HG03439 (cell line): ENCODE data around the gene NTSR2.

Experiments
- ATAC-seq: cut with Tn5 transposase; IDR thresholded peaks from one replicate; pipeline ENCODE4 v1.9.1; 2021; ENCODE audit warnings: mild to moderate bottlenecking, moderate library complexity; ENCODE audit not compliant: unreplicated experiment

NTSR2 gene, protein sequence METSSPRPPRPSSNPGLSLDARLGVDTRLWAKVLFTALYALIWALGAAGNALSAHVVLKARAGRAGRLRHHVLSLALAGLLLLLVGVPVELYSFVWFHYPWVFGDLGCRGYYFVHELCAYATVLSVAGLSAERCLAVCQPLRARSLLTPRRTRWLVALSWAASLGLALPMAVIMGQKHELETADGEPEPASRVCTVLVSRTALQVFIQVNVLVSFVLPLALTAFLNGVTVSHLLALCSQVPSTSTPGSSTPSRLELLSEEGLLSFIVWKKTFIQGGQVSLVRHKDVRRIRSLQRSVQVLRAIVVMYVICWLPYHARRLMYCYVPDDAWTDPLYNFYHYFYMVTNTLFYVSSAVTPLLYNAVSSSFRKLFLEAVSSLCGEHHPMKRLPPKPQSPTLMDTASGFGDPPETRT

DNA sequence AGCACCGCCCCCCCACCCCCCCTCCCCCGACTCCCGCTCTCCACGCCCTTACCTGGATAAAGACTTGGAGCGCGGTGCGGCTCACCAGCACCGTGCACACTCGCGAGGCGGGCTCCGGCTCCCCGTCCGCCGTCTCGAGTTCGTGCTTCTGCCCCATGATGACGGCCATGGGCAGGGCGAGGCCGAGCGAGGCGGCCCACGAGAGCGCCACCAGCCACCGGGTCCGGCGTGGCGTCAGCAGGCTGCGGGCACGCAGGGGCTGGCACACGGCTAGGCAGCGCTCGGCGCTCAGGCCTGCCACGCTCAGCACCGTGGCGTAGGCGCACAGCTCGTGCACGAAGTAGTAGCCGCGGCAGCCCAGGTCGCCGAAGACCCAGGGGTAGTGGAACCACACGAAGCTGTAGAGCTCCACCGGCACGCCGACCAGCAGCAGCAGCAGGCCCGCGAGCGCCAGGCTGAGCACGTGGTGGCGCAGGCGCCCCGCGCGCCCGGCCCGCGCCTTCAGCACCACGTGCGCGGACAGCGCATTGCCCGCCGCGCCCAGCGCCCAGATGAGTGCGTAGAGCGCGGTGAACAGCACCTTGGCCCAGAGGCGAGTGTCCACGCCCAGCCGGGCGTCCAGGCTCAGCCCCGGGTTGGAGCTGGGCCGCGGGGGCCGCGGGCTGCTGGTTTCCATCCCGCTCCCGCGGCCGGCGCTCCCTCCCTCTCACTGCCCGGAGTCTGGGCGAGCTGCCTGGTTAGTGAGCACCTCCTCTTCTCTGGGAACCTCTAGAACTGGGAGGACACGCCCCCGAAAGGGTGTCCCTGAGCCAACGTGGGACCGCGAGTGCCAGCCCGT, at the start of gene NTSR2:
Gene NTSR2 (minus strand): TSS at position 742 of the 838 bp plus-strand sequence. CDS start 66 bp downstream, at position 676.
- ATAC-seq = no peak

DNA sequence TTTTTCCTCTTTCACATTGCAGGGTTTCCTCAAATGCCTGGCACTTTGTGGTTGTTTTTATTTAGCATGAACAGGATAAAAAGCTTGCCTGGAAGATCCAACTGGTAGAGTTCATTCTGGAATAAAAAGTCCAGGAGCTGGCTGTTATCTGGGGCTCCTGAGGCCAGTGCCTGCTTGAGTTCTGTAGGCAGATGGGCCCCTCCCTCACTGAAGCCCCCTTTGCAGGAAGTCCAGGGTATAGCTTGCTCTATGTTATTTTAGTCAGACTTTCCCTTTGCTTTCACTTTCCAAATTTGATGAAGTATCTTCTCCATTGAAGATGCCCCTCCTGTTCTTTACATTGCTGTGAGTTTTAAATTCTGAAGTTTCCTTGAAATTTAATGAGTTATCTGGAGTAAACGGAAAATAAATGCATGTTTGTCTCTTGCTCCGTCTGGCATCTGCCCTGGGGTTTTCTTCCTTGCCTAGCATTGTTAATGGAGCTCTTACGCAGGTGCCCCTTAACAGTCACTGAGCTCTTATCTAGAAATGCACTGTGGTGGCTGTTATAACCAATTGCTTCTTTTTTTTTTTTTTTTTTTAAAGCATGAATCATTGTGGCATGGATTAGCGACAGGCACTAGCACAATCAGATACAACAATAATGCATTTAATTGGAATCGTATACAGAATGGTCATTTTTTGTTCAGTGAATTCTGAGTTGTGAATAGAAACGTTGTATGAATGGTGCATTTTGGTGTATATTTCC, 49.4 kb upstream of the NTSR2 start:
- no peak for ATAC-seq

DNA sequence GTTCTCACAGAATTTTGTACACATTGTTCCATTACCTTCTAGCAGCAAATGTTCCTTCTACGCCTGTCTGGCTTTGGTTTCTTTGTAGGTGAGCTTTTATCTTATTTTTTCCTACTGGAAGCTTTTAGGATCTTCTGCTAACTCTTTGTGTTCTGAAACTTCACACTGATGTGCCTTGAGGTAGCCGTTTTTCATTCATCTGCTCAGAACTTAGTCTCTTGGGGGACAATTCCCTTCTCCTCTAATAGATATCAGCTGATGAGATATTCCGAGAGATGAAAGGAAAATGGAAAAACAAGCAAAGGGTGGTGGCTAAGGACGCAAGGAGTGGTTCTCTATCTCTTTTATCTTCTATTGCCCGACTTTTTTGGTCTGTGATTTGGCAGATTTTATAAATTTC, 48.6 kb upstream of the NTSR2 start:
- ATAC-seq = no peak

DNA sequence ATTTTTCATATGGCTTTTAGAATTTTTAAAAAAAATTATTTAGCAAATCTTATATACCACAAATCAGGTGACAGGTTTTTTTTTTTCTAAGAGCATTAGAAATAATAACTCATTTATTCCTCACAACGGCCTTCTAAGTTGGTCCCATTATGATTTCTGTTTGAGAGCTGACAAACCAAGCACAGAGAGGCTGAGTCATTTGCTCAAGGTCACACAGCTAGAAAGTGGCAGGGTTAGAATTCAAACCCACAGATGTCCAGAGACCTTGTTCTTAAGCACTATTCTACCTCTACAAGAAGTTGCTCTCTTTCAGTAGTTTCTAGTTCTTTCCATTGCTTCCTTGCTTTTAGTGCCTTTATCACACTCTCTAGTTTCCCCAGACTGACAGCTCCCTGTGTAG, 47.6 kb upstream of the NTSR2 start:
- no peak for ATAC-seq

DNA sequence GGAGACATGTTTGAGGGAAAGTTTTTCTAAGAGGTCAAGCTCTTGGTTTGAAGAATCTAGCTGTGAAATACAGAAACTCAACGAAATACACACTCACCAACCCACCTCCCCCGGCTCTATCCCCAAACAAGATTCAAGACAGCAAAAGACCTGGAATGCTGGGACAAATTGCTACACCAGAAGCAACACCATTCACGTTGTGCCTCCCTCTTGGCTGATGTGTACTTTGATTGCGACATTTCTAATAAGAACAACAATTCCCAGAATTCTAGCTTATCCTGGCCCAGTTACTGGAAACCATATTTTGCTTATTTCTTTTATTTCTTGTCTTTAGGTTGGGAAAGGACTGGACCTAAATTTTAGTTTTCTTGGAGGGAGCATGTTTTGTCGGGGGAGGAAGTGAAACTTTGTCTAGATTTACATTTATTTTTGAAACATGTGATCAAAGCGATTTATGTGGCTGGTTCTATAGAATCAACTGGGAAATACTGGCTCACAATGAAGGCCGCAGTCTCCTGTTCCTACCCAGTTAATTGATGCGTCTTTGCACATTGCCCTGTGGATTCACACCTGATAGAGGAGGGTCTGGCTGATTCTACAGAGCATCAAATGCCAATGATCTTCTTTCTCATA, 46.8 kb upstream of the NTSR2 start:
- ATAC-seq = no peak

DNA sequence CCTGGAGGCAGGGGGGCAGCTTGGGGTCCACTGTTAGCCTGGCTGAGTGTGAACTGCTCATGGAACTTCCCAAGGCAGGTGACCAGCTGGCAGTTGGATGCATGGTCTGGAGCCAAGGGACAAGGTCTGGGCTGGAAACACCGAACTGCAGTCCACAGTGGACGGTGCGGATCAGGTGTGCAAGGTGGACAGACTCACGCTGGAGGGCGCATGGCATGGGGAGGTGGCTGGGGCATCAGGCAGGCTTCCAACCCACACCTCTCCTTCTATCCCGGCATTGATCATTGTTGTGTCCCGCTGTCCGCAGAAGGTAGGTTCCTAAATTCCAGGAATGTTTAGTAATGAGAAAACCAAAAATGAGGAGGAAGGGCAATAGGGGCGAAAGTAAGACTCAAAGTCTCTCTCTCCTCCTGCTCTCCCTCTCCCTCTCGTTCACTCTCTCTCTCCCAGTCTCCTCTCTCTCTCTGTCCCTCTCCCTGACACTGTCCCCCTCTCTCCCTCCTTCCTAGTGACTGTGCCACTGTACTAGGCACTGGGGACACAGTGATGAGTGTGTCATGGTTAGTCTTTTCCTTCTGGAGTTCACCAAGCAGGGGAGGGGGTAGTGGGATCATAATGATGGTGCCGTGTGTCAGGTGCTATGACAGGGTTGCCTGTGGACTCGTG, 46.1 kb upstream of the NTSR2 start:
- ATAC-seq = no peak

DNA sequence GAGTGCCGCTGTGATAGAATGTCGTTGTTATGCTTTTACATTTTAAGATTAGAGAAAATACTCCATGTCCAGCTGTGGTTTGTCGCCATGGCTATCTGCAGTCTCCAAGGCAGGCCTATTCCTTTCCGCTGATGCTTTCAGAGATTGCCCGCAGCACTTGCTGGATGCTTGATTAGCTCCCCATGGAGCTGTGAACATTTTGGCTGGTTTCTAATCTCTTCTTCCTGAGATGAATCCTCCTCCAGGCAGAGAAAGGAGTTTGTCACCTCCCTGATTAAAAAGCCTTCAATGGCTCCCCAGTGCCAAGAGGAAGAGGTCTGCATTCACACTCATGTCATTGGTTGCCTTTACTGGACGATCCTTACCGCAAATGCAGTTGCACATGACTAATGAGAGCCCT, 43.8 kb upstream of the NTSR2 start:
- no peak for ATAC-seq

DNA sequence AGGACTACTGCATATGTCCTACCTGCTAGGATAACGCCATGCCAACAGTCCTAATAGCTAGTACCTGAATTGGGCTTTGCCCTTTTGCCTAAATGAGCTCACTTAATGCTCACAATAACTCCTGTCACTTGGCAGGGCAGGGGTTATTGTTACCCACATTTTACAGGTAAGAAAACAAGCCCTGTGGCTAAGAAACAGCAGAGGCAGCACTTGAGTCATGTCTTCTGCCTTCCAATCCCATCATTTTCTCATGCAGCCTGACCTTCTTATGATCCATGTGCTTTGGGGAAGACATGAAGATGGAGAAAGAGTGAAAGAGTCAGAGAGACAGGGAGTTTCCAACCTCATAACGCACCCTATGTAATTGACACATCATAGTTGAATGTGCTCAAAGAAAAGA, 42.9 kb upstream of the NTSR2 start:
- ATAC-seq = no peak

DNA sequence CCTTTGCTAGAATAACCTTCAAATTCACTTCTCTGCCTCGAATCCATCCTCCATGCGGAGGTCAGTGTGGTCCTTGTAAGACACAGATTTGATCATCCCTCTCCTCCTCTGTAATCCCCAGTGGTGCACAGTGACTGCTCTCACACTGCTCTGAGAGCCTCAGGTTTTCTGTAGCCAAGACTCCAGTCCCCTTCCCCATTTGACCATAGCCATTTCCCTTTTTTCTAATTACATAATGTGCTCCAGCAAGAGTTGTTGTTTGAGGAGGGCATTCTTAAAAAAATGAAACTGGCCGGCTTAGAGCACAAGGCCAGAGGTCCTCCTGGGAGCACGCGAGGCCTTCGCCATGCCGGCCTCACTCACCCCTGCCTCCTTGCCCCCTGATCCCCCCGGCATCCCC, 41.8 kb upstream of the NTSR2 start:
- no peak for ATAC-seq

DNA sequence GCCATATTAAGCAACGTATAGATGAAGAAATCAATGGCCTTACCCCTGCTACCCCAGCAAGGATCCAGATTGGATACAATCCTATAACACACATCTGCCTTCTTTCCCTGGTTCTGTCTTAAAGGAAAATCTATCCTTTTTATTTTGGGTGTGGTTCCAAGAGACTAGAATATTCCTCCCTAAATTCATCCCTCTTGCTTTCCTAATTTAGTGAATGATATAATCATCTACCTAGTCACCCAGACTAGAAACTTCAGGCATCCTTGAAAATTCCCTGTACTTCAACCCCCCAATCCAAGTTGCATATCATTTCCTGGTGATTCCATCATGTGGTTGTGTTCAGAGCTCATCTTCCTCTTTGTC, 41.3 kb upstream of the NTSR2 start:
- no peak for ATAC-seq

DNA sequence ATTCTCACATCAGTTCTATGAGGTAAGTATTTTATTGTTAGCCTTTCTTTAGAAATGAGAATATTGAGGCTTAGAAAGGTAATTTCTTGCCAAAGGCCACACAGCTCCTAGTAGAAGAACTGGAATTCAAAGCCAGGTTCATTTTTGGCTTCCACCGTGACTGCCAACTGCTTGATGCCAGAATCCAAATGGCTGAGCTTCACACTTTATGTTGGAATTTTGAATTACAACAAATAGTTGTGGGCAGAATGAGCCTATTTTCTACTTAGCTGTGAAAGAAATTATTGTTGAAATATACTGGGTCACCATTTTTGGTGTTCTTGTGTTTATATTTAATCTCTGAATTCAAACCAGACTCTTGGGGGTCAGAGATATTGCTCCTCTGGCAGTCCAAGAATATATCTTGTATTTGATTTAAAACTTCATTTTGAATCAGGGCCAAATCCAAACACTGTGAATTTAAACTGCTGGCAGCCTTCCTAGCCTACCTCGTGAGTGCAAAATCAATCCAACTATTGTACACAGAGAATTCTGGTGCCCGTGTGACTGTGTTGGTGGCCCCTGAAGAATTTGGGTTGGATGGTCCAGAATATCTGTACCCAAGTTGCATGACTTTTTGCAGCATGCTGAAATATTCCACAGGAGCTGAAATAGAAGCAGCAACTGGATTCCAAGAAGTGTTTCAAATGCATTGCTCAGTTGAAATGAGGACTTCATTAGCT, 40.8 kb upstream of the NTSR2 start:
- no peak for ATAC-seq

DNA sequence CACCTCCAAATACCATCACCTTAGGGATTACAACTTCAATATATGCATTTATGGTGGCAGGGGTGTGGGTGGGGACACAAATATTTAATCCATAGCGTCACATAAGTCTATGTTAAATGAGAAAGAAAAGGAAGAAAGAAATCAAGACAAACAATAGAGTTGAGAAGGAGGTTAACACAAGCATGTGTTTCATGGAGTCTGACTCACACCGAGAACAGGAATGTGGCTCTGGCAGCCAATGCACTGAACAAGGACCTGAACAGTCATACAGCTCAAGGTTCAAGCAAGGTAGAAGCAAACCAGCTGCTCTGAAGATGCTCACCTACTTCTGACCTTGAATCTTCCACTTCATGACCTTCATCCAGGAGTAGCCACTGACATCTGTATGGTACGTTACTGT, 40.2 kb upstream of the NTSR2 start:
- ATAC-seq = no peak

DNA sequence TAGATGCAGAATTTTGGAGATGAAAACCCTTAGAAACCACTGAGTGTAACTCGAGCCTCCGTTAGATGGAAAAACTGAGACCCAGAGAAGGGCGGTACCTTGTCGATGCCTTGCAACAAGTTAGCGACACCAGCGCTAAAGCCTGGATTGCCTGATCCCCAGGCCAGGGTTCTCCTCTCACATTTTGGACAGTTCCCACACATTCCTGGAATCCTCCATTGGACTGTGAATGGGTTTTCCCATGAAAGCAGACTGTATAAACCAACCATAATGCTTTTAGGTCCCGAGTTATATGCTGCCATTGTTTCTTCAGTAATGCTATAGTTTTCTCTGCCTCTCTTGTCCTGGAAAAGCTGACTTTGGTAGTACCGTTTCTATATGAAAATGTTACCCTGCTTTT, 39.3 kb upstream of the NTSR2 start:
- no peak for ATAC-seq

DNA sequence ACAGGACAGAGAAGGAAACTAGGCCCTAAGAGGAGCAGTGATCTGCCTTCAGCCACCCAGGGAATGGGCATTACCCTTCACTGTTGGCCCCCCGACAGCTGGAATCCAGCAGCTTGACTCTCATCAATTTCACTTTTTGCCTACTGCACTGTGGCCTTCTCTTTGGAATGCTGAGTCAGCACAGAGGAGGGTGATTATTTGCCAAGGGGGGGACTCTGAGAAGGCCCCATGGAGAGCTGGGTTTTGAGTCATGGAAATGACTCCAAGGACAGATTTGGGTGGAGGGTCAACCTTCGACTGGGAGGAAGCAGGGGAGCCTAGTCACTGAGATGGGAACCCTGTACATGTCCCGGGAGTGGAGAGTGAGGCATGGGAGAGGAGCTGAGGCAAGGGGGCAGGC, 38.1 kb upstream of the NTSR2 start:
- no peak for ATAC-seq

DNA sequence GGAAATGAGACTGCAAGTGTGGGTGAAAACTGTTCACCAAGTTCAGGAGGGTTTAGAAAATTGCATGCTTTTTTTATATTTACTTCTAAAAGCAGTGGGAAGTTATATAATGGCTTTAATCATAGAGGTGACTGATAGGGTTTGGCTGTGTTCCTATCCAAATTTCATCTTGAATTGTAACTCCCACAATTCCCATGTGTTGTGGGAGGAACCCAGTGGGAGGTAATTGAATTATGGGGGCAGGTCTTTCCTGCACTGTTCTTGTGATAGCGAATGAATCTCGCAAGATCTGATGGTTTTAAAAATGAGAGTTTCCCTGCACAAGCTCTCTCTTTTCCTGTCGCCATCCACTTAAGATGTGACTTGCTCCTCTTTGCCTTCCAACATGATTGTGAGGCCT, 35.7 kb upstream of the NTSR2 start:
- no peak for ATAC-seq

DNA sequence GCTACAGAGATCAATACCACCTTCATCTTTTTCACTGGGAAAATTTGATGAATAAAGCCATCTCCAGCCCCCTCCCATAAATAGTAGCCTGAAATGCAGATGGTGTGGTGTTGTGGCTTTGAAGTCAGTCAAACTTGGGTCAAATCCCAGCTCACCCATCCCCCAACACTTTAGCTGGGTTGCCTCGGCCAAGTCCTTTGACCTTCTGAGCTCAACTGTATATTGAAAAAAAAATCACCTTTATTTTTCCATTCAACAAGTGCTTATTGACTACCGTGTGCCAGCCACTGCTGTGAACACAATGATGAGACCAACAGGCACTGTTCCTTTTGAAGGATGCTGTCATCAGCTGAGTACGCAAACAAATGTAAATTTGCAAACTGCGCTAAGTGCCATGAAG, 35.1 kb upstream of the NTSR2 start:
- no peak for ATAC-seq

DNA sequence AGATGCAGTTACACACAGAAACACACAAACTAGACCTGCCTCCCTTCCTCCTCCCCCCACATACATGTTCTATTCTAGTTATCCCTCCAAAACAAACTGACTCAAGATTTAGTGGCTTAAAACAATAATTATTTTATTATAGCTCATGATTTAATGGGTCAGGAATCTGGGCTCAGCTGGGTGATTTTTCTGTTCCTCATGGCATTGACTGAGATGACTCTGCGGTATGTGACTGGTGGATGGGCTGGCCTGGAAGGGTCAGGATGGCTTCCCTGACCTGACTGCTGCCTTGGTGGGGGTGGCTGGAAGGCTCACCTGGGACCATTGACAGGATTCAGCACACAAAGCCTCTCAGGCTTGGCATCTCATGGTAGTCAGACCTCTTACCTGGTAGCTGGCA, 33.7 kb upstream of the NTSR2 start:
- ATAC-seq = no peak

DNA sequence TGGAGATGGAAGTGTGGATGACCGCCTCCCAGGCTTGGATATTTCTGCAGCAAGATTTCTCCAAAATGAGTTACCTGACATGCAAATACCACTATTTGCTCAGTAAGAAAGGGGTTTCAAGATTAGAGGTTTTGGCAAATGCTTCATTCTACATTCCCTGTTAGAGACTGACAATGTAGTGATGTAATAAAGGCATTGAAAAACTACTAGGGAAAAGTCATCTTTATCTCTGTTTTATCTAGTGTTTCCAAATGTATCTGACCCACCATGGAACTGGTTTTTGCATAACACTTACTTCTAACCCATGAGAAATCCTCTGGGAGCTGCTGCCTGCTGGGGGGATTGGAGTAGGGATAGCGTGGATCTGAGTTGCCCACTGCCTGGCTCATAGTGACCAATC, 33.0 kb upstream of the NTSR2 start:
- no peak for ATAC-seq

DNA sequence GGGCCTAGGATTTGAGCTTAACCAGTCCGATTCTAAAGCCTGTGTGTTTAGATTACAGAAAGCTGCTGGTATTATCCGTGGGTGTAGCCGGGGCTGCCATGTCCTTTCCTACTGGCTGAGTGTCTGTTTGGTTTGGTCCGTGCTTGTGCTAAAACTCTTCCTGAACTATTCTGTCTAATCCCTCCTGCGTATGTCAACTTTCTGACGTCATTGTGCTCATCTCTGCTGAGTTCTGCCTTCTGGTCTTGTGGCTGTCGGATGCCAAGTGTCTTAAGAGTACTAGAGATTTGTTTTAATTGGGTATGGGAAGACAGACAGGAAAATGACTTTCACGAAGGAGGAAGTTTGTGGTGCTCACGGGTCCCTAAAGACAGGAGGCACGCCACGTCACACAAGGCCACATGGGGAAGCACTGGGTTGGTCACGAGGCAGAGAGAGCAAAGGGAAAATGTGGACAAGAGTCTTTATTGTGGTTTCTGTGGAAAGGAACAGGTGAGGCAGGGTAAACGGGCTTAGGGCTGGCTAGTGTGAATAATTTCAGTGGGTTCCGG, 31.8 kb upstream of the NTSR2 start:
- no peak for ATAC-seq

DNA sequence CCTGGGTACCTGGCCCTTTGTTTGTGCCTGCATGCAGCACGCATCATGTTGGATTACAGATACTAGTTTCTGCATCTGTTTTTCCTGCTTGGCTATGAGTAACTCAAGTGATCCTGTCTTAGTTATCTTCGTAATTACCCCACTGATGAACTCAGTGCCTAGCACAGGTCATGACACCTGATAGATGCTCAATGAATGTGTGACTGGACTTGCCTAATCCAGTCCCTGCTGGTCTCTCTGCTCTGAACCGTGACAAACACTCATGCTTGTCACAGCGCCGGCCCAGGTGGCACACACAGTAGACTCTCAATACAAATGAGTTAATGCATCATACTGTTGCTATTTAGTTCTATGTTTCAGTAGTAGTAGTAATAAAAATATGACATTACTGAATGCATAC, 31.2 kb upstream of the NTSR2 start:
- ATAC-seq = no peak
